ENCODE results near the gene PIK3C2G. TPM values are rescaled to one million over a fixed set of nuclear protein-coding genes. Genes with fewer than 3 reads are reported as not detected.

The PIK3C2G gene
- total and polyA plus RNA-seq, 2 of the 13 experiments (the other 11 are each of a cell fraction or from before 2014, with no cell fraction given): not detected

- no peak for TF ChIP-seq ZBTB40 (IDR thresholded peaks at IDR 0.05)
- no peak for TF ChIP-seq ZBTB40 (CRISPR knock-in tag; IDR thresholded peaks at IDR 0.05)
- TF ChIP-seq ZNF678 (CRISPR knock-in tag; IDR thresholded peaks at IDR 0.05): no peak
- TF ChIP-seq ZSCAN30 (CRISPR knock-in tag; IDR thresholded peaks at IDR 0.05): no peak
- TF ChIP-seq, protein P1, sequence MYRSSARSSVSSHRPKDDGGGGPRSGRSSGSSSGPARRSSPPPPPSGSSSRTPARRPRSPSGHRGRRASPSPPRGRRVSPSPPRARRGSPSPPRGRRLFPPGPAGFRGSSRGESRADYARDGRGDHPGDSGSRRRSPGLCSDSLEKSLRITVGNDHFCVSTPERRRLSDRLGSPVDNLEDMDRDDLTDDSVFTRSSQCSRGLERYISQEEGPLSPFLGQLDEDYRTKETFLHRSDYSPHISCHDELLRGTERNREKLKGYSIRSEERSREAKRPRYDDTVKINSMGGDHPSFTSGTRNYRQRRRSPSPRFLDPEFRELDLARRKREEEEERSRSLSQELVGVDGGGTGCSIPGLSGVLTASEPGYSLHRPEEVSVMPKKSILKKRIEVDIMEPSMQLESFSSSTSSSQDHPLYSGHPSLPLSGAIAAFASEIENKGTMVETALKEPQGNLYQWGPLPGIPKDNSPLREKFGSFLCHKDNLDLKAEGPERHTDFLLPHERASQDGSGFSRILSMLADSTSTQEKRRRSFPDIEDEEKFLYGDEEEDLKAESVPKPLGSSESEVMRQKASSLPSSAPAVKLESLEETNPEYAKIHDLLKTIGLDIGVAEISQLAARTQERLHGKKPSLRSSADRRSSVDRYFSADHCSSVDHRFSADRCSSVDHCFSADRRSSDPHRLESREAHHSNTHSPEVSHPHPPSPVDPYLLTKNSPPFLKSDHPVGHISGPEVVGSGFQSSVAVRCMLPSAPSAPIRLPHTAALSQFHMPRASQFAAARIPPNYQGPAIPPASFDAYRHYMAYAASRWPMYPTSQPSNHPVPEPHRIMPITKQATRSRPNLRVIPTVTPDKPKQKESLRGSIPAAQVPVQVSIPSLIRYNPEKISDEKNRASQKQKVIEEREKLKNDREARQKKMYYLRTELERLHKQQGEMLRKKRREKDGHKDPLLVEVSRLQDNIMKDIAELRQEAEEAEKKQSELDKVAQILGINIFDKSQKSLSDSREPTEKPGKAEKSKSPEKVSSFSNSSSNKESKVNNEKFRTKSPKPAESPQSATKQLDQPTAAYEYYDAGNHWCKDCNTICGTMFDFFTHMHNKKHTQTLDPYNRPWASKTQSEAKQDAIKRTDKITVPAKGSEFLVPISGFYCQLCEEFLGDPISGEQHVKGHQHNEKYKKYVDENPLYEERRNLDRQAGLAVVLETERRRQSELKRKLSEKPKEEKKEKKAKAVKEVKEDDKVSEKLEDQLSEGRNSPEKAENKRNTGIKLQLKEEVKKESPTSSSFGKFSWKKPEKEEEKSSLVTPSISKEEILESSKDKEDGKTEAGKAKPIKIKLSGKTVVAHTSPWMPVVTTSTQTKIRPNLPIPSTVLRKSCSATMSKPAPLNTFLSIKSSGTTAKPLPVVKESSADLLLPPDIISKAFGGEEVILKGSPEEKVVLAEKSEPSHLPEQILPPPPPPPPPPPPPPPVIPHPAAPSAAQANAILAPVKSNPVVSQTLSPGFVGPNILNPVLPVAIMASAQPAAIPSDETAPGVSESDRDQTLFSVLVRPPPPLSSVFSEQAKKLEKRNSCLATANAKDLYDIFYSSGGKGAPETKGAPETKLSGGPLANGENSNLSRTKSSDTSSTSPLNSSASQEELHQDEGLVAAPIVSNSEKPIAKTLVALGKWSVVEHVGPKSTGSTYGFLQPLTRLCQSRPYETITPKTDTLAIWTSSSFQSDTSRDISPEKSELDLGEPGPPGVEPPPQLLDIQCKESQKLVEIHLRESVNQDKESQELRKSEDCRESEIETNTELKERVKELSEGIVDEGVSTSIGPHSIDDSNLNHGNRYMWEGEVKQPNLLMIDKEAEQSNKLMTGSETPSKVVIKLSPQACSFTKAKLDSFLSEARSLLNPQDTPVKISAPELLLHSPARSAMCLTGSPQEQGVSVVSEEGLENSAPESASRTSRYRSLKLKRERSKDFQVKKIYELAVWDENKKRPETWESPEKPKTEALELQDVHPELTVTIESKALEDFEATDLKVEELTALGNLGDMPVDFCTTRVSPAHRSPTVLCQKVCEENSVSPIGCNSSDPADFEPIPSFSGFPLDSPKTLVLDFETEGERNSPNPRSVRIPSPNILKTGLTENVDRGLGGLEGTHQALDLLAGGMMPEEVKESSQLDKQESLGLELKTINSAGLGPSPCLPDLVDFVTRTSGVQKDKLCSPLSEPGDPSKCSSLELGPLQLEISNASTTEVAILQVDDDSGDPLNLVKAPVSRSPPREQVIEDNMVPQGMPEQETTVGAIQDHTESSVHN (CRISPR knock-in tag; IDR thresholded peaks at IDR 0.05): no peak
- TF ChIP-seq, protein P2, sequence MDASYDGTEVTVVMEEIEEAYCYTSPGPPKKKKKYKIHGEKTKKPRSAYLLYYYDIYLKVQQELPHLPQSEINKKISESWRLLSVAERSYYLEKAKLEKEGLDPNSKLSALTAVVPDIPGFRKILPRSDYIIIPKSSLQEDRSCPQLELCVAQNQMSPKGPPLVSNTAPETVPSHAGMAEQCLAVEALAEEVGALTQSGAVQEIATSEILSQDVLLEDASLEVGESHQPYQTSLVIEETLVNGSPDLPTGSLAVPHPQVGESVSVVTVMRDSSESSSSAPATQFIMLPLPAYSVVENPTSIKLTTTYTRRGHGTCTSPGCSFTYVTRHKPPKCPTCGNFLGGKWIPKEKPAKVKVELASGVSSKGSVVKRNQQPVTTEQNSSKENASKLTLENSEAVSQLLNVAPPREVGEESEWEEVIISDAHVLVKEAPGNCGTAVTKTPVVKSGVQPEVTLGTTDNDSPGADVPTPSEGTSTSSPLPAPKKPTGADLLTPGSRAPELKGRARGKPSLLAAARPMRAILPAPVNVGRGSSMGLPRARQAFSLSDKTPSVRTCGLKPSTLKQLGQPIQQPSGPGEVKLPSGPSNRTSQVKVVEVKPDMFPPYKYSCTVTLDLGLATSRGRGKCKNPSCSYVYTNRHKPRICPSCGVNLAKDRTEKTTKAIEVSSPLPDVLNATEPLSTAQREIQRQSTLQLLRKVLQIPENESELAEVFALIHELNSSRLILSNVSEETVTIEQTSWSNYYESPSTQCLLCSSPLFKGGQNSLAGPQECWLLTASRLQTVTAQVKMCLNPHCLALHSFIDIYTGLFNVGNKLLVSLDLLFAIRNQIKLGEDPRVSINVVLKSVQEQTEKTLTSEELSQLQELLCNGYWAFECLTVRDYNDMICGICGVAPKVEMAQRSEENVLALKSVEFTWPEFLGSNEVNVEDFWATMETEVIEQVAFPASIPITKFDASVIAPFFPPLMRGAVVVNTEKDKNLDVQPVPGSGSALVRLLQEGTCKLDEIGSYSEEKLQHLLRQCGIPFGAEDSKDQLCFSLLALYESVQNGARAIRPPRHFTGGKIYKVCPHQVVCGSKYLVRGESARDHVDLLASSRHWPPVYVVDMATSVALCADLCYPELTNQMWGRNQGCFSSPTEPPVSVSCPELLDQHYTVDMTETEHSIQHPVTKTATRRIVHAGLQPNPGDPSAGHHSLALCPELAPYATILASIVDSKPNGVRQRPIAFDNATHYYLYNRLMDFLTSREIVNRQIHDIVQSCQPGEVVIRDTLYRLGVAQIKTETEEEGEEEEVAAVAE (CRISPR knock-in tag; IDR thresholded peaks at IDR 0.05; ENCODE audit: borderline replicate concordance): no peak
Observed at GRCh38 chr12:18296909-18297280, 35.6 kb downstream of the PIK3C2G start (continued).
